AG10803 (cell line): ENCODE results near the gene CLTCL1.
"Not testable (repeated sequence)": the region's sequence is repeated elsewhere in the genome, so short reads cannot be mapped to it uniquely, and the experiment has no call there.

Experiments
- DNase-seq: peaks from one replicate; pipeline ENCODE4 v3.0.0; 2010; ENCODE audit warnings: low read depth
- H3K4me3 ChIP-seq: 2 replicates; pipeline ENCODE4 v1.5.1; 2011; ENCODE audit warnings: mild to moderate bottlenecking, low read length, control low read depth
- CTCF ChIP-seq: conservative IDR thresholded peaks from 2 replicates; pipeline ENCODE4 v1.5.1; 2011; ENCODE audit warnings: mild to moderate bottlenecking, low read length, control low read depth, inconsistent platforms

CLTCL1 gene

GRCh38 chr22:19289475-19290161 lies 1.9 kb downstream of the CLTCL1 start:
- DNase-seq = peak; percentile 75
- peak overlapping the region; percentile 79; the same call in 1 of the 2 replicates for H3K4me3 ChIP-seq
- TF ChIP-seq CTCF = no peak

- no peak for TF ChIP-seq CTCF
- peak; percentile 92 for DNase-seq
Observed at GRCh38 chr22:19287889-19288288, 3.6 kb downstream of the CLTCL1 start.

GRCh38 chr22:19287076-19287707 lies 4.3 kb downstream of the CLTCL1 start:
- H3K4me3 ChIP-seq = no peak overlapping the region
- no peak for TF ChIP-seq CTCF
- peak; percentile 35 for DNase-seq

More at GRCh38 chr22:19287889-19288288, 3.6 kb downstream of the CLTCL1 start:
- no peak overlapping the region for H3K4me3 ChIP-seq

- no peak for TF ChIP-seq CTCF
- H3K4me3 ChIP-seq = no peak overlapping the region
- no peak for DNase-seq
Observed at GRCh38 chr22:19285831-19286230, 5.7 kb downstream of the CLTCL1 start.

GRCh38 chr22:19279143-19279542 lies 12.4 kb downstream of the CLTCL1 start:
- DNase-seq = not testable (repeated sequence)

GRCh38 chr22:19277785-19278184 lies 13.7 kb downstream of the CLTCL1 start:
- no peak for TF ChIP-seq CTCF
- DNase-seq = no peak

More at GRCh38 chr22:19279143-19279542, 12.4 kb downstream of the CLTCL1 start:
- not testable (repeated sequence) for H3K4me3 ChIP-seq

GRCh38 chr22:19275919-19276600 lies 15.5 kb downstream of the CLTCL1 start:
- TF ChIP-seq CTCF = no peak
- DNase-seq = no peak
- H3K4me3 ChIP-seq = no peak overlapping the region

More at GRCh38 chr22:19277785-19278184, 13.7 kb downstream of the CLTCL1 start:
- H3K4me3 ChIP-seq = no peak overlapping the region
